HUDEP-2 (cell line): ENCODE data around the gene HS3ST3B1.

Experiments used
- DNase-seq, 76 experiments: peaks; one replicate each; lab custom pipeline; 2025; ENCODE audit not compliant: unreplicated experiment in 76 of 76; lab: John Stamatoyannopoulos, UW

HS3ST3B1 gene

DNA sequence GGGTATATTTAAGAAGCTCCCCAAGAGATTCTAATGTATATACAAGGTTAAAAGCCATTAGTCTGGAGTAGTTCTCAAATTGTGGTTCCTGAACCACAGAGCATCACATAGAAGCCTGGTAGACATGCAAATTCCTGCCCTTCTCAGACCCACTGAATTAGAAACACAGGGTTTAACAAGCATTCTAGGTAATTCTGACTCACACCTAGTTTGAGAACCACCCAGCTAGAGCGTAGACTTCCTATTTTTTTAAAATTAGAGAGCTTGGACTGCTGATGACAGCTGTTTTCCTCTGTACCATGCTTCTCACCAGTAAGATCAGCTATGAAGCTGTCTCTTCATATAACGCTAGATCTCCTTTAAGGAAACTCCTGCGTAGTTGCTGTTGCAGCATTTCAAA is 50.6 kb downstream of the HS3ST3B1 start:
- no peak for DNase-seq

DNA sequence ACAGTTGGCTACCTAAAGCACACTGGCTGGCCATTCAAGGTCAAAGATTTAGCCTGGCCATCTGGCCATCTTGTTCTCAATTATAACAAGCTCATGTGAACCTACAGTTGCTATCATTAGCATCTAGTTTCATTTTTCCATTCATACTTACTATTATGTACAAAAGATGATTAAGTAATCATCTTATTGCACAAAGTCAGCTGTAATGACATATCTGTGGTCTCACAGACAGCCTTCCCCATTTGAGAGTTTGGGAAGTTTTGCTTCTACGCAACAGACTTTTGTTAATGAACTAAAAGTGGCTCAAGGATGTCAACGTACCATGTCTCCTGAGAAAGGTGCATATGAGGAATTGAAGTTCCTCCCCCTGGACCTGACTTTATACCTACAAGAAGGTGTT is 51.3 kb downstream of the HS3ST3B1 start:
- DNase-seq: no peak

DNA sequence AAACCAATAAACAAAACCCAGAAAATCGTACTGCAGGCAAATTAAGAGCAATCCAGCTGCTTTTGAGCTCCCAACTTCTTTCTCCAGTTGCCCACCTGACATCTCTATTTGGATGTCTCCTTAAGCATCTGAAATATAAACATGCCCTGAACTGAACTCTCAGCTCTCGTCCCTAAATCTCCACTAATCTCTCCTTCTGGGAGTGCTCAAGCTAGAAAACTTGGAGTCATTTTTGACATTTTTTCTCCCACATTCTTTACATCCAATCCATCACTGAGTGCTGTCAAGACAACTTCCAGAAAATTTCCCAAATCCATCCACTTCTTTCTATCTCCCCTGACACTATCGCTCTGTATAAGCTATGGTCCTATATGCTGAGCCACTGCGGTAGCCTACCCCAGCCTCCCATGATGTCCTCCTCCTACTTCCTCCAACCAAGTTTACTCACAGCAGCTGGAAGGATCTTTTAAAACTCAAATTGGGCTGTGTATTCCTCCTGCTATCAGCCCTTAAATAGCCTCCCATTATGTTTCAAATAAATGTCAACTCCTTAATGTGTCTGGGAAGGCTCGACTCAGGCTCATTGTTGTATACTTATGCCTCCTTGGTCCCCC is 53.1 kb downstream of the HS3ST3B1 start:
- DNase-seq: no peak

DNA sequence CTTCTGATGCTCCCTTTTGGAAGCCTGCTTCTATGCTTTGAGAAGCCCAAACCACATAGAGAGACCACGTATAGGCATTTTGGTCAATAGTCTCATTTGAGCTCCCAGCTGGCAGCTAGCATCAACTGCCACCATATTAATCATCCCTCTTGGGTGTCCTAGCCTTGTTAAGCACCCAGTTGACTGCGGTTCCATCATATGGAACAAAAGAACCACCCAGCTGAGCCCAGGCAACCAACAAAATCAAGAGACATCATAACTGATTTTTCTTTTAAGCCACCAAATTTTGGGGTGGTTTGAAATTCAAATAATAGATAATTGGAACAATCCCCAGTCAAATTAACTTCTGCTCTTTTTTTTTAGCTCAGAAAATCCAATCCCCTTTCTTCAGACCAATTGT is 53.9 kb downstream of the HS3ST3B1 start:
- no peak for DNase-seq

DNA sequence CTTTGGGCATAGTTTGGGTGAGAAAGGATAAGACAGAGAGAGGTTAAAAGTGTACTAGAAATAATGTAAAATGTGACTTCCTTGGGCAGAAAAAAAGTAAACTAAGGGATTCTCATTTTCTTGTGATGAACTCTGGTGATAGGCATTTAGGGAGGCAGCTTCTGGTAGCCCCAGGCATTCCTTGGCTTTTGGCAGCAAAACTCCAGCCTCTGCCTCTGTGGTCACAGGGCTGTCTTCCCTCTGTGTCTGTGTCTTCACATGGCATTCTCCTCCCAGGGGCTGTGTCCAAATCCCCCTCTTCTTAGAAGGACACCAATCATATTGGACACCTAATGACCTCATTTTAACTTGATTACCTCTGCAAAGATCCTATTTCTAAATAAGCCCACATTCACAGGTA is 54.7 kb downstream of the HS3ST3B1 start:
- no peak for DNase-seq

DNA sequence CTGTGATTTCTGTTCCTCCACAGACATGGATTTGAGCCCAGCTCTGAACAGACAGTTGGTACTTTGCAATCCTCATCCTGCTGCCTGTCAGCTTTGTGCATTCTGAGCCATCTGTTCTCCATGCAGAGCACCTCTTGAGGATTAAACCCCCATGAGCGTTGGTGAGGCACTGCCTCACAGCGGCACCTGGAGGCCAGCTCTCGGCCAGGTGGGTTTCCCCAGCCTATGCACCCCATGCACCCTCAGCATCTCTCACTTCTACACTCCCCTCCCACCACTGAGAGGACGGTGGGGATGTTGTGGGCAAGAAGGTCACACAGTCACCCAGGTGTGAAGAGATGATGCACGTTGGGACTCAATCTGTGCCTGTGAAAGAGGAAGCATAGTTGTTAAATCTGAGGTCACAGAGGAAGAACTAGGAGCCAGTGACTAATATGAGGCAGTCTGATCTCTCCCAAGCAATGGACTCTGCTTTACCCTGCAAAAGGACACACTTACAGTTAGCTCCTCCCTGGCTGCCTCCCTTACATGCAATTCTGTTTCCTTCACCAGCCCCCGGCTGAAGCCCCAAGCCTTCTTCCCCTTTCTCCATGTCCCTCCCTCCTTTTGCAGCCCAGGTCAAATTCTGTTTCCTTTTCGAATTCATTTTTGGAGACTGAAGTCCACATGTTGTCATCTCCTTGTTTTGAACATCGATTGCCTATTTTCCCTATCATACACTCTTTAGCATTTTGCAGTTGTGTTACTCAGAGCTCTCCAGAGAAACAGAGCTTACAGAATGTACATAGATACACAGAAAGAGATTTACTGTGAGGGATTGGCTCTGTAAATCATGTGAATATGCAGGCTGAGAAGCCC is 58.5 kb downstream of the HS3ST3B1 start:
- DNase-seq: no peak

DNA sequence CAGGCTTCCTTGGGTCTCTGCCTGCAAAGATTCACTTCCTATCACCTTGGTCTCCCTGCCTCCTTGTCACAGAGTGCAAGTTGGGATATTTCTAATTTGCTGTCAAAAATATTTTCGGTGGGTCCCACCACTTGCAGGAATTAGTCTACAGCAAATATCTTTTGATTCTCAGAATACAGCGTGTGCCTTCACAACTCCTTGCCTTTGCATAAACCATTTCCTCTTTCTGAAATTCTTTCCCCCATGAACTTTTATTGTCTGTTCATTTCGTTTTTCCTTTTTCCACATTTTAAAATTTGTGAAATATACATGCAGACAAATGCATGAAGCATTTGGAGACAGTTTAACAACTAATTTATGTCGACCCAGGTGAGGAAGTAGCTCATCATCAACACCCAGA is 60.0 kb downstream of the HS3ST3B1 start:
- DNase-seq: no peak

DNA sequence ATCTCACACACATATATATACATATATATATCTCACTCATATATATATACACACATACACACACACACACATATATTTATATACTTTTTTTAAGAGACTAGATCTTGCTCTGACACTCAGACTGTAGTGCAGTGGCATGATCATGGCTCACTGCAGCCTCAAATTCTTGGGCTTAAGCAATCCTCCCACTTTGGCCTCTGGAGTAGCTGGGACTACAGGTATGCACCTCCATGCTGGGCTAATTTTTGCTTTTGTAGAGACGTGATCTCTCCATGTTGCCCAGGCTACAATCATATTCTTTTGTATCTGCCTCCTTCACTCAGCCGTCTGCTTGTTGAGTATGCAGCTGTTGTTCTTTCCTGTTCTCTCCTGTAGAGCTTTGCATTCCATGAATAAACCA is 60.6 kb downstream of the HS3ST3B1 start:
- no peak for DNase-seq

DNA sequence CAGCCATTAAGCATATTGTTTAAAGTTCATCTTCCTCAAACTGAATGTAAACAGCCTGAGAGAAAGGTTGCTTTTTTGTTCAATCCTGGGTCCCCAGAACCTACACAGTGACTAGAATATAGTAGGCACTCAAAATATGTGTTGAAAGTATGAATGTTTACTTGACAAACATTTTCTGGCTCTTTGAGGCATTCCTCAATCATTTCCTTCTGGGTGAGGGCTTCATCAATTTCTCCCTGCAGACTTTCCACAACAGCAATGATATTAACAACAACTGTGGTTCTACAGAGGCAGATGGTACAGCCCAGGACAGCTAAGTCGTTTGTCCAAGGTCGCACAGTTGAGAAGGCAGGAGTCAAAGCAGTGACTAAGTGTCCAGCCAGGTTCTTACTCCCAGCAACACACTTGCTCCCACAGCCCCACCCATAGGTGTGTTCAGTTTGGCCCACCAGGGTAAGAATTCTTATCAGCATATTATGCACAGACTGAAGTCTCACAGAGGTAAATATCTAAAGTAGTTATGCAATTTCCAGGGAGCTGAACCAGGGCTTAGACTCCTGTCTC is 61.1 kb downstream of the HS3ST3B1 start:
- no peak for DNase-seq

DNA sequence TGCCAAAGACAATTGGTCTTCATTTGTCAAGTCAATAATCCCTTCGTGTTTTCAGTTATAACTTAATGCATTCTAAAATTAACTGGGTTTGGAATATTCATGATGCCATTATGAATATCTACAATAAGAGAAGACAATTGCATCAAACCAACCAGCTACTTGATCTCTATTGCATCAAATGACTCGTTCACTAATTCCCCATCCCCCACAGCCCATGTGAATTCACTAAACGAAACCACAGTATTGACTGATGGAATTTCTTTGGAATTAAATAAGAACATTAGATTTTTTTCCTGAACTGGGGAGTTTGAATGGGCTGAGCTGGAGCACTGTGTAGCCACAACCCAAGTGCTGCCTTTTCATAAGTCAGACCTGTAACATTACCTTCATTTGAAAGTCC is 65.3 kb downstream of the HS3ST3B1 start:
- no peak for DNase-seq

DNA sequence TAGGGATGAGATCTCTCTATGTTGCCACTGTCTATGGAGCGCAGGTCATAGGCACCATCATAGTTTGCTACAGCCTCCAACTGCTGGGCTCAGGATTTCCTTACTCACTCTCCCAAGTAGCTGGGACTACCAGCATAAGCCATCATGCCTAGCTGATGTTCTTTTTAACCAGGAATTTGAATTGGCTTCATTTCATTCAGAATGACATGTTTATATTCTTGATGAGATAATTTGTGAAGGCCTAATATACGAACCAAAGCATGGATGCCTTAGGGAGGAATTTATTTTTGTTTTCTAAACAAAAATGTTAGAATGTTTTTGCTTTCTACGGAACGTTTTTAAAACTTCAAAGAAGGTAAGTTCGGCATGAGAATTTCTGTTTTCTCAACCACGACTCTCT is 71.6 kb downstream of the HS3ST3B1 start:
- DNase-seq: no peak

DNA sequence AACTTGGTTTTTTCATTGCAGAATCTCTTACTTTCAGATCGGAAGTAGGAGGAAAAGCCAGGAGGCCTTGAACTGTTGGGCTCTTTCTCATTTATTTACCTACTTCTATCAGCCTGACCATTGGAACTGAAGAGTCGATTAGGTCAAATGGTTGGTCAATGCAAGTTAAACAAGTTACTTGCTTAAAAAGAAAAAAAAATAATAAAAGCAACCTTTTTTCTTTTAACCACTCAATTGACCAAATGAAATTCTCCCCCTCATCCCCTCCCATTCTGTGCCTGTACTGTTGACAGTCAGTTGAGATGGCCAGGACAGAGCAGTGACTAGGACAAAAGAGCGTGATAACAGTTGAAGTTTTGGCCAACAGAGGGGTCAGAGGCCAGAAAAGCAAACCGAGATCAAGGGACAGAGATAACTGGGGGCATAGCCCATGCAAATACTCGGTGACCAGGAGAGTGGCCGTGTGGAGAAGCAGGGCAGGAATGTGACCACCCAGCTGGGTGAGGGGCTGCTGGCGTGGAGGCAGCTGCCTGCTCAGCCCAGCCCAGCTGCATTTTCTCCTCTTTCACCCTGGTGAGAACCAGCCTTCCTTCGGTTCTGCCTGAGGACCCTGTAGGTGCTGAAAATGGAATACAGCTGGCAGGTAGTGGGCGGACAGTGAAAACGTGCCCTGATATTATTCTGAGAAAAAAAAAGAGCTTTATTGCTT is 72.2 kb downstream of the HS3ST3B1 start:
- no peak for DNase-seq

DNA sequence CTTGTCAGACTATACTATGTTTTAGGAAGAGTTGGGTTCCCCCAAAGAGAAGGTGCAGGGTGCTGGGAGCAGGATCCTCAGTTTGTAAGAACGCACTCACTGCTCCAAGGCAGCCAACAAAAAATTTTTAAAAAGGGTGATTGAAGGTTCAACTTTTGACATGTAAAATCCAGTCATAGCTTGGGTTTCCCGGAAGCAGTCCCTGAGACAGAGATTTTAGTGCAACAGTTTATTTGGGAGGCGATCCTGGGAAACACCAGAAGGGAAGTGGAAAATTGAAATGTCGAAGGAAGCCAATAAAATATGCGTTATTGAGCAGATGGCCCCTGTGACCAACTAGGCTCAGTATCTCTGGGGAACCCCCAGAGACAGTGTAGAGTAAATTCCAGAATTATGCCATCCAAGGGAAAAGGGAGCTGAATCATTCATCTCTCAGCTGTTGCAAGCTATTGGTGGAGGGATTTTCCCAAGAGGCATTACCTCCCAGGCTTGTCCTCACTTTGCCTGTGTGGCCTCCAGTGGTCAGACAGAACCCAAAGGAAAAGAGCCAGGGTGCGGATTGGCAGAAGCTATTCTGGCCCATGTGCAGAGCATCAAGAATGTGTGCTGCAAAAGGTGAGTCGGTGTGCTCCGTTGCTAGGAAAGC is 72.9 kb downstream of the HS3ST3B1 start:
- DNase-seq: no peak

DNA sequence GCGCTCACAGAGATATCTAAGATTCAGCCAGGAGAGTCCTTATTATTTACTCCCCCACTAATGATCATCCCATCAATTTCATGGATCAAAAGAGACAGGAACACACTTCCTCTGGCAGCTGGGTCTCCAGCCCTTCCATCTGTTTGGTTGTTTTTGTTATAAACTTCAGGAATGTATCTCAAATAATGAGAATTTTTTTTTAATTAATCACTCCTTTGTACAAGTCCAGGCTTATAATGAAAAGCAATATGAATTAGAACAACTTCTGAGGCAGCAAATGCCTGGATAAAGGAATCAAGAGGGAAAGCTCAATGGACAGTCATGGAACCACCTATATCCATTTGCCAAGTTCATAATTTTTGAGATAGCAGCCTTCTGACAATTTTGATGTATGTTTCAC is 73.4 kb downstream of the HS3ST3B1 start:
- DNase-seq: no peak

DNA sequence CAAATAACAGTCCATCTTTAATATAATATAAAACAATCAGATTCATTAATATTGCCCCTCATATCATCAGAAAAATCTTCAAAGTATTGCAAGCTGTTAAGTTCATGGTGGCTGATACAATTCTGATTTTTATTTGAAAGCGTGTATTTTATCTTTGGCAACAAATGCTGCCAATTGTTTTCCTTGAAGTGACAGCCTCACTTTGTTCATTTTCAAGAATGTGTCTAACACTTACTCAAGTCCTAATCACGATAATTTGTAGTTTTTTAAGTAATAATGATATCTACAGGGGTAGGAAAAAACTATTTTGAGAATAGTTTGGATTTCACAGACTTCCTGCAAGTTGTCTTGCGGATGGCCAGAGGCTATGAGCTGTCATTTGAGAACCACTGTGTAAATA is 75.8 kb downstream of the HS3ST3B1 start:
- no peak for DNase-seq

DNA sequence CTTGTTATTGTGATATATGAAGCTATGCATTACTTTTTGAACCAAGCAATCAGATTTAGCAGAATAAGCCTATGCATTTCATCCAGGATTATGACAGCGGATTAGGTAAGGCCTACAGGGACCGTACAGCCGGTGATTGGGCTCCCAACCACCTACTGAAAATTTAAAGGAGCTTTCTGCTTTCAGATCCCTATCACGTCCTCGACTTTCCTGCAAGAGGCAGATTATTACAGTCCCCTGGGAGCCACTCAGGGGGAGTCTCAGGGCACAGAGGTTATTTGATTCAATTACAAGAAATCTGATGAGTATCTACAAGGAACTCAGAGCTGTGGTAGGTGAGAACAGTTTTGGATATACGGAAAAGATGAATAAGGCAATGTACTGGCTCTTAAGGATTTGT is 80.7 kb downstream of the HS3ST3B1 start:
- no peak for DNase-seq

DNA sequence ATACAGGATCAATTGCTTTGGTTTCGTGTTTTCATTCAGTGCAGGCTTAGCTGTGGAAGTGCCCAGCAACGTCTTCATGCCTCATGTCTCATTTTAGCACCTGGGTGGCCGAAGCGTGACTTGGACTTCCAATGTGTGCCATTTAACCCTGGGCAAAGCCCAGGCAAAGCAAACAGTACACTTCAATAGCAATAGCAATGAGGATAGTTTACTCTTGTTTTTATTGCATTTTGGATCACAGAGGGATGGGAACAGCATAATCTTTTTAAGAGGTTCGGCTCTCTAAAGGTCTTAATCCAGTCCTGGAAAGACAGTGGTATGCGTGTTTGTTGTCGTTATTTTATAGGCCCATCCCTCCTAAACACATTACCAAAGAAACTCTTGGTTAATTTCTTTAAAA is 86.2 kb downstream of the HS3ST3B1 start:
- no peak for DNase-seq

DNA sequence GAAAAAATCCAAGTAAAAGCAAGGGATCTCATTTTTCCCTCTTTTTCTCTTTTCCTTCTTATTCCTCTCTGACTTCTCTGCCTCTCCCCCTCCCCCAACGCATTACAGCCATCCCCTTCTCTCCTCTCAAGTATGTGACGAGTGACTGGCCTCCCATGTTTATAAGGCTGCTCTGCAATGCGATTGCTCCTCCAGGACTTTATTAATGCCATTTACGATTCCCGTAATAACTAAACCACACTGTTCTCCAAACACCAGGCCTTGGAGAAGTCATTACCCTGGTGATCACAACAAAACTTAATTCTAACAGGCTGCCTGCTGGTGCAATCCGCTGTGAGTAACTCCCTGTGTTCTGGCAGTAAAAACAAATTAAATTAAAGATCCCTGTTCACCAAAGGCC is 88.8 kb downstream of the HS3ST3B1 start:
- DNase-seq: no peak

DNA sequence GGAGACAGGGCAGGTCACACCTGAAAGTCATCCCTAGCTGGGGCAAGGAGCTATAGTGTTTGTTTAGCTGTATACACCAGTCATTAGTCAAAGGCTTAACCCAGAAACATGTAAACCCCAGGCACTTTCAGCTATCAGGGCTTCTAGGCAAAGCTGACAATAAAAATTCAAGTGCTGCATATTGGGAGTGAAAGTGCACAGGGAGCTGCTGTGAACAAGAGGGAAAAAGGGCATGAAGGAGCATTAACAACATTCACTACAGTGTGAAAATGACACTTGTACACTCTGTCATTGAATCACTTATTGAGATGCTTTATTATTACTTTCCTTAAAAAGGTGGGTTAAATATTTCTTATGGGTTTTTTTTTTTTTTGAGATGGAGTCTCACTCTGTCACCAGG is 92.8 kb downstream of the HS3ST3B1 start:
- no peak for DNase-seq

DNA sequence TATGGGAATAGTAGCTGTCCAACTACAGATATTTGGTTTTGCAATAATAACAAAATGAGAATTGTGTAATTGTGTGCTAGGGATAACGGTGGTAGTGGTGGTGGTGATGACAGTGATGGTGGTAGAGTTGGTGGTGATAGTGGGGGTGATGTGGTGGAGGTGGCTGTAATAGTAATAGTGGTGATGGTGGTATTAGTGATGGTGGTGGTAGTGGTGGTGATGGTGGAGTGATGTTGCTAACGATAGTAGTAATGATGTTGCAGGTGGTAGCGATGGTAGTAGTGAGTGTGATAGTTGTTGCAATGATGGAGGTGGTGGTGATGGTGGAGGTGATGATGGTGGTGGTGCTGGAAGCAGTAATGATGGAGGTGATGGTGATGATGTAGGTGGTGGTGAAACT is 94.4 kb downstream of the HS3ST3B1 start:
- no peak for DNase-seq

DNA sequence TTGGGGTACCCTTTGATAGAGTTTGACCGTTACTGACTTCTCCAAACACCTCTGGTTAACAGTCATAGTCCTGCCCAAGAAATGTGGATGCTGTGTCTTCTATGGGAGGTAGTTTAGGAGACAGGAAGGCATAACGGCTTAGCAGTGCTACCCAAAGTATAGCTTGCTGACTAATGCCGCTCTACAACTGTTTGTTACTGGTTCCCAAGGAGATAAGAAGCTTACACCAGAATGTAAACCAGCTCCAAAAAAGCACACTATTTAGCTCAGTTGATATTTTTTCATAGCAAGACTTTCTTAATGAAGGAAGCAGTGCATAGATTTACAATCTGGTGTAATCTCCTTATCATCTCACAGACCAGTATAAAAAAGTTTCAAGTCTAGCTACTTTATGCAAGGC is 95.7 kb downstream of the HS3ST3B1 start:
- DNase-seq: no peak
